Measurements from ENCODE around the gene ST14. TPM values are rescaled to one million over a fixed set of nuclear protein-coding genes. Genes with fewer than 3 reads are reported as not detected.

Gene ST14
- total and polyA plus RNA-seq, 2 donors (not counting 3 experiments of a cell fraction or from before 2014, with no cell fraction given) = 0.08 TPM; not detected in 1

DNA sequence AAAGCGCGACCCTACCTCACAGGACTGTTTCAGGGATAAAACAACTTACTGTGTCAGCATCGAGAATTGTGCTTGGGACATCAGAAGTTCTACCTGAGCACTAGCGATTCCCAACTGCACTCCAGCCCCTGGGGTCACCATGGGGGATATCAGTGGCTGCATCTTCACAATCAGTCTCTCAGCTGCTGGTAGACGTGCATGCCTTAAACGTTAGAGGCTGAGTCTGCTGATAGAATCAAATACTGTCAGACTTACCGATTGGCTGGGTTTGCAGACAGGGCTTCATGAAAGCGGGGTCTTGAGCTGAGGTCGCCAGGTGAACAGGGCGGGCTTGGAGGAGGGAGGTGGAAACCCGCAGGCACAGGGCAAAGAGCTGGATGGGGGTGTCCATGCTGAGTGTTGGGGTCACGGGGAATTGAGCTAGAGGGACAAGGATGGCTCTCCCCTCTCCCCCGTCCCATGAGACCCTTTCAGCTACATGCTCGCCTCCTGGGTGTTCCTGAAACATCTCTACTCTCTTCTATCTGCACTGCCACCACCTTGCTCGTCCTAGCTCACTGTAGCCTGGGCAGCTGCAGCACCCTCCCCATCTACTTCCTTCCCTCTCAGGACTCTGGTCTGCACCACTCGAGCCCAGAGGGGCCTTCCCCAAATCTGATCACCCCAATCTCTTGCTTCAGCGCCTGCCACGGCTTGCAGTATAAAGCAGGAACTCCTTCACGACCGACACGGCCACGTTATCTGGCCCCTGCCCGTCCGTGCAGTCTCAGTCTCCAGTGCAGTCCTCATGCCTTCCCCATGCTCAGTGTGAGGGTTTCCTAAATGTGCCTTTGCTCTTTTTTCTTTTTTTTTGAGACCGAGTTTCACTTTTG, 43.5 kb downstream of the ST14 start:
- no peaks in the 10 kb centered on the region for H3K9me3 ChIP-seq (replicated peaks; ENCODE audit: control insufficient read depth, insufficient read depth, low read length)
- no TSS peak for BruUV-seq (replicated peaks)
- H4K20me1 ChIP-seq (replicated peaks; ENCODE audit: control insufficient read depth, extremely low read depth, insufficient read depth, low read length) = no peaks in the 10 kb centered on the region
- intact Hi-C loops (cut with micrococcal nuclease) = no loop called here
- DNase-seq (ENCODE audit: low read depth, low spot score) (no peak), FAIRE-seq (no peak)
- CTCF ChIA-PET = interaction anchor here (0.8 to 1.3 kb wide), 3 partner anchors 9 to 13 kb away, joined by 3 to 9 read pairs (median 3); no protein-coding TSS in a partner anchor
- H3K27ac ChIP-seq (ENCODE audit: insufficient read depth, low read depth, low read length) = no peak overlapping the region
- H3K4me1 ChIP-seq (ENCODE audit: control insufficient read depth, extremely low read depth, insufficient read depth, low read length) = no peaks in the 10 kb centered on the region
- no peak overlapping the region for H2AFZ ChIP-seq (ENCODE audit: low read depth, low read length)
- no peak overlapping the region for H3K9ac ChIP-seq (replicated peaks; ENCODE audit: extremely low read depth, insufficient read depth, low read length)
- dilution Hi-C loops (cut with MboI; ENCODE audit: extremely low pct_ligation_motif_present, low sequenced_read_pairs) = no loop called here
- H3K27me3 ChIP-seq (ENCODE audit: control insufficient read depth in 2 of 2, insufficient read depth in 2 of 2, low read length in 2 of 2) = no peaks in the 10 kb centered on the region
- no peak for TF ChIP-seq FOS (IDR thresholded peaks at IDR 0.05; ENCODE audit: borderline replicate concordance, insufficient read depth, low read length)
- TF ChIP-seq GATA2 (IDR thresholded peaks at IDR 0.05; ENCODE audit: insufficient read depth, insufficient read length, low read depth, low read length) = no peak
- TF ChIP-seq MYC (IDR thresholded peaks at IDR 0.05; ENCODE audit: low read depth, low read length) = no peak
- no peak for TF ChIP-seq POLR2AphosphoS5 (IDR thresholded peaks at IDR 0.05; ENCODE audit: insufficient read depth, low read depth, low read length)
- TF ChIP-seq JUN (IDR thresholded peaks at IDR 0.05; ENCODE audit: borderline replicate concordance, insufficient read depth, insufficient read length, low read depth) = no peak
- TF ChIP-seq, protein P1, sequence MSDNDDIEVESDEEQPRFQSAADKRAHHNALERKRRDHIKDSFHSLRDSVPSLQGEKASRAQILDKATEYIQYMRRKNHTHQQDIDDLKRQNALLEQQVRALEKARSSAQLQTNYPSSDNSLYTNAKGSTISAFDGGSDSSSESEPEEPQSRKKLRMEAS (IDR thresholded peaks at IDR 0.05; ENCODE audit: insufficient read depth, insufficient read length) = no peak
- TF ChIP-seq, protein P2, sequence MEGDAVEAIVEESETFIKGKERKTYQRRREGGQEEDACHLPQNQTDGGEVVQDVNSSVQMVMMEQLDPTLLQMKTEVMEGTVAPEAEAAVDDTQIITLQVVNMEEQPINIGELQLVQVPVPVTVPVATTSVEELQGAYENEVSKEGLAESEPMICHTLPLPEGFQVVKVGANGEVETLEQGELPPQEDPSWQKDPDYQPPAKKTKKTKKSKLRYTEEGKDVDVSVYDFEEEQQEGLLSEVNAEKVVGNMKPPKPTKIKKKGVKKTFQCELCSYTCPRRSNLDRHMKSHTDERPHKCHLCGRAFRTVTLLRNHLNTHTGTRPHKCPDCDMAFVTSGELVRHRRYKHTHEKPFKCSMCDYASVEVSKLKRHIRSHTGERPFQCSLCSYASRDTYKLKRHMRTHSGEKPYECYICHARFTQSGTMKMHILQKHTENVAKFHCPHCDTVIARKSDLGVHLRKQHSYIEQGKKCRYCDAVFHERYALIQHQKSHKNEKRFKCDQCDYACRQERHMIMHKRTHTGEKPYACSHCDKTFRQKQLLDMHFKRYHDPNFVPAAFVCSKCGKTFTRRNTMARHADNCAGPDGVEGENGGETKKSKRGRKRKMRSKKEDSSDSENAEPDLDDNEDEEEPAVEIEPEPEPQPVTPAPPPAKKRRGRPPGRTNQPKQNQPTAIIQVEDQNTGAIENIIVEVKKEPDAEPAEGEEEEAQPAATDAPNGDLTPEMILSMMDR (IDR thresholded peaks at IDR 0.05; ENCODE audit: extremely low read depth in 1 of 2, insufficient read depth in 1 of 2, low read depth in 1 of 2, low read length in 2 of 2) = no peak
- no peak for TF ChIP-seq POLR2A (IDR thresholded peaks at IDR 0.05; ENCODE audit: low read depth, low read length)
- no peak for TF ChIP-seq EZH2 (IDR thresholded peaks at IDR 0.05; ENCODE audit: borderline replicate concordance, low read depth, low read length, severe bottlenecking)
- H3K9me1 ChIP-seq (replicated peaks; ENCODE audit: control insufficient read depth, extremely low read depth, insufficient read depth, low read length) = no peaks in the 10 kb centered on the region
- no peak overlapping the region for H3K4me3 ChIP-seq (replicated peaks in 1 of 3; ENCODE audit: insufficient read depth in 1 of 3, low read depth in 1 of 3, low read length in 3 of 3)
- no peaks in the 10 kb centered on the region for H3K79me2 ChIP-seq (ENCODE audit: control insufficient read depth, insufficient read depth, low read length)
- POLR2A ChIA-PET = interaction anchor here (0.6 kb wide), 1 partner anchor 196 kb away, joined by 4 read pairs; no protein-coding TSS in a partner anchor
- H3K4me2 ChIP-seq (ENCODE audit: insufficient read depth, low read length) = no peak overlapping the region
- H3K36me3 ChIP-seq (ENCODE audit: control insufficient read depth in 2 of 2, extremely low read depth in 1 of 2, insufficient read depth in 2 of 2, low read length in 2 of 2) = no peaks in the 10 kb centered on the region
